Spleen (tissue), 7 donors: ENCODE measurements around the gene BCAS4.

Source experiments
- CTCF ChIP-seq, 11 experiments: fragments of 200-600 bp in 7 of 11; fragments of 450-650 bp in 4 of 11; sonication (generic) in 4 of 11; IDR thresholded peaks in 8 of 11; conservative IDR thresholded peaks in 3 of 11; 1 replicate in 7 of 11; 2 replicates in 4 of 11; pipeline versions ENCODE4 v1.4.0 to v1.8.0; 2016 to 2021; ENCODE audit warnings: antibody characterized with exemption in 11 of 11, inconsistent platforms in 4 of 11, mild to moderate bottlenecking in 1 of 11
- POLR2A ChIP-seq, 3 donors: fragments of 450-650 bp; IDR thresholded peaks; one replicate each; pipeline ENCODE4 v1.5.1; 2017; ENCODE audit warnings: antibody characterized with exemption in 3 of 3, mild to moderate bottlenecking in 1 of 3
- POLR2AphosphoS5 ChIP-seq, 3 donors: sonication (generic); formaldehyde crosslinking; IDR thresholded peaks; one replicate each; pipeline ENCODE4 v1.5.1; 2017; ENCODE audit warnings: antibody characterized with exemption in 3 of 3
- donor health status: DM: no; HTN: no; CAD: no; lungs with moderate emphysema.
- donor health status: DM: no; HTN: no; CAD: no.
- donor health status: DM: no; HTN: no; CAD: no.

- no peak for TF ChIP-seq CTCF (IDR thresholded peaks at IDR 0.05 in 8 of 11, conservative IDR thresholded peaks at IDR 0.05 in 3 of 11)
- TF ChIP-seq POLR2A (IDR thresholded peaks at IDR 0.05) = no peak
- TF ChIP-seq POLR2AphosphoS5 (IDR thresholded peaks at IDR 0.05) = no peak
These were observed 17.5 kb upstream of the BCAS4 start for GRCh38 chr20:50777373-50777772.
